HepG2 (cell line): ENCODE measurements around the gene CCN2. TPM values are rescaled to one million over a fixed set of nuclear protein-coding genes. Genes with fewer than 3 reads are reported as not detected.

Experiments
- ARID2 ChIP-seq: sonication (generic); formaldehyde crosslinking; IDR thresholded peaks from 2 replicates; pipeline ENCODE4 v1.8.1; 2022; ENCODE audit warnings: mild to moderate bottlenecking, missing genetic modification reagents, borderline replicate concordance
- BATF2 ChIP-seq: sonication (generic); formaldehyde crosslinking; IDR thresholded peaks from 2 replicates; pipeline ENCODE4 v1.8.0; 2022; ENCODE audit warnings: mild to moderate bottlenecking, missing genetic modification reagents, moderate library complexity
- CCDC6 ChIP-seq: sonication (generic); formaldehyde crosslinking; IDR thresholded peaks from 2 replicates; pipeline ENCODE4 v1.8.1; 2022; ENCODE audit warnings: mild to moderate bottlenecking, missing genetic modification reagents, moderate library complexity
- CENPBD1 ChIP-seq: sonication (generic); formaldehyde crosslinking; IDR thresholded peaks from 2 replicates; pipeline ENCODE4 v1.8.0; 2022; ENCODE audit warnings: missing genetic modification reagents, low read depth, mild to moderate bottlenecking, borderline replicate concordance
- ELF4 ChIP-seq: sonication (generic); formaldehyde crosslinking; IDR thresholded peaks from 2 replicates; pipeline ENCODE4 v1.5.0; 2020; ENCODE audit warnings: missing genetic modification reagents, mild to moderate bottlenecking, moderate library complexity, borderline replicate concordance
- ESRRA ChIP-seq: sonication (generic); formaldehyde crosslinking; IDR thresholded peaks from 2 replicates; pipeline ENCODE4 v1.5.1; 2020; ENCODE audit warnings: mild to moderate bottlenecking, low read depth, missing genetic modification reagents
- ETV6 ChIP-seq: sonication (generic); formaldehyde crosslinking; conservative IDR thresholded peaks from 2 replicates; pipeline ENCODE4 v1.4.0; 2020; ENCODE audit warnings: missing genetic modification reagents
- FOXJ3 ChIP-seq: sonication (generic); formaldehyde crosslinking; IDR thresholded peaks from 2 replicates; pipeline ENCODE4 v1.4.0; 2020; ENCODE audit warnings: missing genetic modification reagents, mild to moderate bottlenecking, borderline replicate concordance
- HHEX ChIP-seq: IDR thresholded peaks from 2 replicates; pipeline ENCODE4 v1.6.1; 2016; ENCODE audit warnings: control low read depth
- HNF4A ChIP-seq: sonication (generic); formaldehyde crosslinking; IDR thresholded peaks from 2 replicates; pipeline ENCODE4 v1.4.0; 2020; ENCODE audit warnings: missing genetic modification reagents
- KDM5A ChIP-seq: fragments of 200-600 bp; sonication (generic); IDR thresholded peaks from 2 replicates; pipeline ENCODE4 v1.7.0; 2018; ENCODE audit warnings: antibody characterized with exemption, mild to moderate bottlenecking, low read length, borderline replicate concordance
- MATR3 ChIP-seq: sonication (generic); formaldehyde crosslinking; IDR thresholded peaks from 2 replicates; pipeline ENCODE4 v1.4.0; 2020; ENCODE audit warnings: missing genetic modification reagents
- MED13 ChIP-seq: sonication (generic); formaldehyde crosslinking; IDR thresholded peaks from 2 replicates; pipeline ENCODE4 v1.5.0; 2020; ENCODE audit warnings: missing genetic modification reagents
- NFRKB ChIP-seq: fragments of 450-650 bp; IDR thresholded peaks from 2 replicates; pipeline ENCODE4 v1.6.1; 2017
- PHF5A ChIP-seq: IDR thresholded peaks from one replicate; pipeline ENCODE4 v1.6.1; 2018; ENCODE audit warnings: low read depth, missing genetic modification reagents; ENCODE audit not compliant: unreplicated experiment
- PITX1 ChIP-seq: sonication (generic); formaldehyde crosslinking; IDR thresholded peaks from 2 replicates; pipeline ENCODE4 v1.5.1; 2020; ENCODE audit warnings: mild to moderate bottlenecking, missing genetic modification reagents
- SAP130 ChIP-seq: IDR thresholded peaks from 2 replicates; pipeline ENCODE4 v1.6.1; 2016; ENCODE audit warnings: low read depth
- SP2 ChIP-seq: sonication (generic); formaldehyde crosslinking; IDR thresholded peaks from 2 replicates; pipeline ENCODE4 v1.5.1; 2020; ENCODE audit warnings: mild to moderate bottlenecking, missing genetic modification reagents
- TMF1 ChIP-seq: sonication (generic); formaldehyde crosslinking; IDR thresholded peaks from 2 replicates; pipeline ENCODE4 v1.8.1; 2022; ENCODE audit warnings: low read depth, missing genetic modification reagents
- ZC3H4 ChIP-seq: sonication (generic); formaldehyde crosslinking; IDR thresholded peaks from 2 replicates; pipeline ENCODE4 v1.4.0; 2020; ENCODE audit warnings: missing genetic modification reagents, borderline replicate concordance
- ZNF12 ChIP-seq: sonication (generic); formaldehyde crosslinking; IDR thresholded peaks from 2 replicates; pipeline ENCODE4 v1.5.0; 2020; ENCODE audit warnings: missing genetic modification reagents
- ZNF18 ChIP-seq: sonication (generic); formaldehyde crosslinking; IDR thresholded peaks from 2 replicates; pipeline ENCODE4 v1.8.0; 2022; ENCODE audit warnings: mild to moderate bottlenecking, missing genetic modification reagents; ENCODE audit not compliant: insufficient replicate concordance
- ZNF33B ChIP-seq: sonication (generic); formaldehyde crosslinking; IDR thresholded peaks from 2 replicates; pipeline ENCODE4 v1.5.1; 2020; ENCODE audit warnings: mild to moderate bottlenecking, missing genetic modification reagents
- ZNF737 ChIP-seq: sonication (generic); formaldehyde crosslinking; IDR thresholded peaks from 2 replicates; pipeline ENCODE4 v1.5.0; 2020; ENCODE audit warnings: missing genetic modification reagents, mild to moderate bottlenecking, borderline replicate concordance
- ZNF761 ChIP-seq: sonication (generic); formaldehyde crosslinking; conservative IDR thresholded peaks from 2 replicates; pipeline ENCODE4 v1.4.0; 2020; ENCODE audit warnings: mild to moderate bottlenecking, missing genetic modification reagents
- ZNF782 ChIP-seq: sonication (generic); formaldehyde crosslinking; IDR thresholded peaks from 2 replicates; pipeline ENCODE4 v1.4.0; 2020; ENCODE audit warnings: missing genetic modification reagents, mild to moderate bottlenecking, borderline replicate concordance
- polyA plus RNA-seq, 8 experiments: library from polyadenylated mRNA; depleted of rRNA in 3 of 8; stranded (reverse) in 7 of 8; unstranded in 1 of 8; fragments of >200 nt; fragmentation: Illumina TruSeq in 4 of 8; extraction: Trizol in 4 of 8; gene quantifications; 2 replicates each; pipeline versions ENCODE4 v1.2.1 to v1.2.3, GENCODE V29; 2011 to 2016; ENCODE audit warnings: low read depth in 4 of 8, missing spikeins in 1 of 8, mixed read lengths in 1 of 8; ENCODE audit not compliant: insufficient read depth in 1 of 8
- total RNA-seq, 5 experiments: library from RNA; depleted of rRNA; stranded (reverse); fragments of >200 nt; fragmentation: Illumina TruSeq; extraction: Trizol; gene quantifications; 2 replicates each; pipeline ENCODE4 v1.2.3, GENCODE V29; 2016; ENCODE audit warnings: low read depth in 1 of 5
- TF ChIP-seq, protein P1 (sequence below): sonication (generic); formaldehyde crosslinking; IDR thresholded peaks from 2 replicates; pipeline ENCODE4 v1.5.0; 2020; ENCODE audit warnings: missing genetic modification reagents, mild to moderate bottlenecking, borderline replicate concordance

CCN2 gene
- total and polyA plus RNA-seq, 2 of the 13 experiments (the other 11 are each of a cell fraction or from before 2014, with no cell fraction given): 34.7 to 316 TPM

DNA sequence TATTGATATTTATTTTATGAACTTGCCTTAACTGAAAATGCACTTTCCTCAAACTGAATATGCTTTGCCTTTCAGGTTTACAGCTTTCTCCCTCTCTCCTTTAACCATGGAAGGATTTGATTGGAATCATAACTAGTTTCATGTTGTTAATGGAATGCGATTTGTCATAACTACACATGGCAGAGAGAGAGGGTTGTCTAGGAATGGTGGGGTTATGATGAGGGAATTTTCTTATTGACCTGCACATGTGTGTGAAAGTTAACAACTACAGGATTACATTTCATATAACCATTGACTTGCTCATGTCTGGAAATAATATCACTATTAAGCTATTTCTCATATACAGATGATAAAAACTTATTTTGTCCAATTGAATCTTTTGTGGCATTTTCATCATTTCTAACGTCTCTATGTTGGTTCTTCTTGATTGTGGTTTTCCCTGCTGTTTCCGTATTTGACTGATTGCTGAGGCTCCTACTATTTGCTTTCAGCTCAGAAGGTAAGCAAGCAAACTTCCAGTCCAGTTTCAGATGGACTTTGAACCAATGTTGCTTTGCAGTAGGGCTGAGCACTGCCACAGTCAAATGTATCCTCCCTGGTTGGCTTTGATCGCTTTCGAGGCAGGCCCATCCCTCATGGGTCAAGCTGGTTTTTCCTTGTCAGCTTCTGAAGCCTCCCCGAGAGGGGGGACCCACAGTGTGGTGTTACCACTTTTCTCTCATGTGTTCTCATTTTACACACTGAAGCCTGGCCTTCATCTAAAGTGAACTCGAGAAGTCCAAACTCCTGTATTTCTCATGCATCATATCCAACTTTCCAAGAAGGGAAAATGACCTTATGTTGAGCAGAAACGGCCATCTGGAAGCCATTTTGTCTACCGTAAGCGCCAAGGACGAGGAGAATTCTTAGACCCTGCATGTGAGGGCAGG, 7.6 kb upstream of the CCN2 start (continued):
- TF ChIP-seq HNF4A (peak; percentile 100), BATF2 (no peak), ZNF737 (no peak), SP2 (CRISPR knock-in tag) (no peak), ARID2 (CRISPR knock-in tag) (no peak), ZNF33B (CRISPR knock-in tag) (no peak), ZNF18 (CRISPR knock-in tag) (peak; percentile 73), CENPBD1 (CRISPR knock-in tag) (no peak), MED13 (peak; percentile 81), ELF4 (peak; percentile 83; the same call in 1 of the 2 replicates), ZNF761 (CRISPR knock-in tag) (peak; percentile 91; the same call in 1 of the 2 replicates), PHF5A (CRISPR knock-in tag) (peak; percentile 63), ZC3H4 (CRISPR knock-in tag) (no peak), ETV6 (CRISPR knock-in tag) (peak; percentile 58; the same call in 1 of the 2 replicates), MATR3 (CRISPR knock-in tag) (no peak), NFRKB (no peak), ESRRA (CRISPR knock-in tag) (peak; percentile 87), SAP130 (CRISPR knock-in tag) (peak; percentile 95), ZNF782 (CRISPR knock-in tag) (peak; percentile 84; the same call in 1 of the 2 replicates), ZNF12 (CRISPR knock-in tag) (peak; percentile 74; the same call in 1 of the 2 replicates), PITX1 (CRISPR knock-in tag) (peak; percentile 92), TMF1 (CRISPR knock-in tag) (no peak), KDM5A (no peak; the same call in 1 of the 2 replicates), FOXJ3 (CRISPR knock-in tag) (peak; percentile 92; the same call in 1 of the 2 replicates), HHEX (peak; percentile 64), CCDC6 (peak; percentile 93; the same call in 1 of the 2 replicates)
- TF ChIP-seq, protein P1, sequence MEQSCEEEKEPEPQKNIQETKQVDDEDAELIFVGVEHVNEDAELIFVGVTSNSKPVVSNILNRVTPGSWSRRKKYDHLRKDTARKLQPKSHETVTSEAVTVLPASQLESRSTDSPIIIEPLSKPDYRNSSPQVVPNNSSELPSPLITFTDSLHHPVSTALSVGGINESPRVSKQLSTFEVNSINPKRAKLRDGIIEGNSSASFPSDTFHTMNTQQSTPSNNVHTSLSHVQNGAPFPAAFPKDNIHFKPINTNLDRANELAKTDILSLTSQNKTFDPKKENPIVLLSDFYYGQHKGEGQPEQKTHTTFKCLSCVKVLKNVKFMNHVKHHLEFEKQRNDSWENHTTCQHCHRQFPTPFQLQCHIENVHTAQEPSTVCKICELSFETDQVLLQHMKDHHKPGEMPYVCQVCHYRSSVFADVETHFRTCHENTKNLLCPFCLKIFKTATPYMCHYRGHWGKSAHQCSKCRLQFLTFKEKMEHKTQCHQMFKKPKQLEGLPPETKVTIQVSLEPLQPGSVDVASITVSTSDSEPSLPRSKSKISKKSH (CRISPR knock-in tag): no peak
